Epidermal melanocyte (primary cell): ENCODE data around the gene RPP30.

Experiments used
- DNase-seq: peaks from one replicate; pipeline ENCODE4 v3.0.0; 2011; ENCODE audit warnings: low spot score; ENCODE audit not compliant: insufficient read length

Gene RPP30

DNA sequence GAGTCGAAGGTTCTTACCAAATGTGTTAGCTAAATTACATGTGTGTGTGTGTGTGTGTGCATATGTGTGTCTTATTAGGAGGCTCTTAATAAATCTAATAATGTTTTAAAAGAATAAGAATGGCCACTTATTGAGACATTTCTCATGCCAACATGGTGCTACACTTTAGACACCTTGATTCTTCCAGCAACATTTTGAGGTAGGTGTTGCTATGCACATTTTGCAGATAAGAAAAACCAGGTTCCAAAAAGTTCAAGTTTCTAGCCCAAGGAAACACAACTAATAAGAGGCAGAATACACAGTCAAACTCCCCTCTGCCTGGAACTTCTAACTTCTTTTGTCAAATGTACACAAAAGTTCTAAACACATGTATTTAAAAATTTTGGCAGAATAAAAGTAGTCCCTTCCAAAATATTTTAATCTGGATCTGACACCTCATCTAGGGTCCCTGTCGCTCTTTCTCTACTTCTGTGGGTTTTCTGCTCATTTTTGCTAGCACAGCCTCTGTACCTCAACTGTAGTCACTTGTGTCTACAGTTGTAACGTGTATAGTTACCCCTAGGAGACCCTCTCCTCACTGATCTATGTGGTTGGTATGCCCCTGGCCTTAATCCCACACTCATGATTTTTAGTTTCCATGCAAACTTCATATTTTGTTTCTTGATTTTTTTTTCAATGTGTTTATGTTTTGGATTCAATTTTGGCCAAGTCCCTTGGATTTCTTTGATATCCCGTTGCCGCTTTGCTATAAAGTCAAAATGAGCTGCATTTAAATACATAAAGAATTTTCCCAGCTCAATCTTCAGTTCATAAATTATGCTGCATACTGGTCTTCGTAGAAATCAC, 44.8 kb downstream of the RPP30 start:
- no peak for DNase-seq

DNA sequence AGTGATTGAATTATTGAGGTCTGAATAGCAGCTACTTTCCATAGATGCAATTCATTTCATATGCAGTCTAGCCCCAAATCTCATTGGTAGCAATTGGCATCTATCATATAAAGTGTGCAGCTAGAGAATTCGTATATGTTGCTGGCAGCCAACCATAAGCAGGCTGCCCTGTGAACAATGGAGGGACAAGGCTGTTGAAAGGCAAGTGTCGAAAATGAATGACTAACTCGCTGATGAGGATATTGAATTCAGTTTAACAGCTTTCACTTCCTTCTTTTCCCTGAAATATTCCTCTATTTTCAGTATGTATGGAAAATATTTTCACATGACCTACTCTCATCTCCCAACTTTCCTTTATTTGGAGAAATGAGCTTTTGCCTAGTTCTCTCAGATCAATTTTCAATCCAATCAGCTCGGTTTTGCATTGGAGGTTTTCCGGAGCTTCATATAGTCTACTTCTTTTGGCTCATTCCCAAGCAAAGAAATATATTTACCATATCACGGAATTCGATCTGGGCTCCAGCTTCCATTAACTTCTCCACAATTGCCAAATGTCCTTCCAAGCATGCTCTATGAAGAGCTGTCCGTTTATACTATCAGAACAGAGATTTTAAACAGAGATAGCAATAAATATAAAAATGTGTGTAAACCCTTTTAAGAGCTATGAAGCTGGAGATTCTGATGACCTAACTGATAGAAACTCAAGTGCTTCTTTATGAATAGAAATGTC, 45.6 kb downstream of the RPP30 start:
- no peak for DNase-seq

DNA sequence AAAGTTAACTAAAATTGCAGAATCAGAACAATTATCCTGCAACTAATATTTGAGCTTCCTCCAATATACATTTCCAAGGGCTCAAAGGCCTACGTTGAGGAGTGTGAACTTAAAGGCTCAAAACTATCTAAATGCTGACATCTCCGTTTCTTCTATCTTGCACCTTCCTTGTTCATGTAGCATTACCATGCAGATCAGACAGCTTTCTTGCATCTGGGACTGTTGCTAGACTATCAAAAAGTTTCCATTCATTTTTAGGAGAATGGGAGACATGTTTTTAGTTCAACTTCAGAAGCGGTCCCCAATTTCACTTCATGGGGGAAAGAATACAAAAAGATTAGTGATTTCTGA, 46.2 kb downstream of the RPP30 start:
- DNase-seq = no peak

DNA sequence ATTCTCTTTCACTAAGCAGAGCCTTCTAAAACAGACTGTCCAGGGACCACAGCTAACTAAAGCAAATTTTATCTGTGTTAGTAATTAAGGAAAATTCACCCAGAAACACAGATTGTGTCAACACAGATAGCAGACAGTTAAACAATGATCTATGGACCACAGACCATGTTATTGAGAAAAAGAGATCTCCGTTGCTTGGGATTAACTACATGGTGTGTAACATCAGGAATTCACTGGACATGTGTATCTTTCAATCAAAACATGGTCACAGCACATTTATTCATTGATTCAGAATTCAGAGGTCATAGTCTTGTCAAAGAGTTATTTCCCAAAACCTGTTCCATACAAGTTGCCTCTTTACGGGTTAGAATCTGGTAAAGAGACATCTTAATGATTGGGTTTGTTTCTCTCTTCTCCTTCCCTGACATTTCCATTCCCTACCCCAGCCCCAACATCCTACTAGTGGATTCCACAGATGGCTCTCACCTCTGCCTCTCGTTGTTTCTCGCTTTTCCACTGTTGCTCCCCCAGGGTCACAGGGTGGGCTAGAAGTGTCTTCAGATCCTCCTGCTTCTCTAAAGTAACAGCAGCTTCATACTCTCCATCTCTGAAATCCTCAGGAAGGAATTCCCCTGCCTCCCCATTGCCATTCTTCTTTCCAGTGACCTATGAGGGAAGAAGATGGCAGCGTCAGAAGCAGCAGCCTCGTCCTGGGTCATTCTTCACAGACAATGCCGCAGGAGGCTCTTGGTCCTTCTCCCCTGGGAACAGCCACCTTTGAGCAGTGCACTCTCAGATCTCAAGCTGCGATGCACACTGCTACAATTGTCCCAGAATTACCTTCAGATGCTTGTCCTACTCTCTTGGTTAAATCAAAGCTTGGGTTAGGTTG, 48.2 kb downstream of the RPP30 start:
- DNase-seq = no peak

DNA sequence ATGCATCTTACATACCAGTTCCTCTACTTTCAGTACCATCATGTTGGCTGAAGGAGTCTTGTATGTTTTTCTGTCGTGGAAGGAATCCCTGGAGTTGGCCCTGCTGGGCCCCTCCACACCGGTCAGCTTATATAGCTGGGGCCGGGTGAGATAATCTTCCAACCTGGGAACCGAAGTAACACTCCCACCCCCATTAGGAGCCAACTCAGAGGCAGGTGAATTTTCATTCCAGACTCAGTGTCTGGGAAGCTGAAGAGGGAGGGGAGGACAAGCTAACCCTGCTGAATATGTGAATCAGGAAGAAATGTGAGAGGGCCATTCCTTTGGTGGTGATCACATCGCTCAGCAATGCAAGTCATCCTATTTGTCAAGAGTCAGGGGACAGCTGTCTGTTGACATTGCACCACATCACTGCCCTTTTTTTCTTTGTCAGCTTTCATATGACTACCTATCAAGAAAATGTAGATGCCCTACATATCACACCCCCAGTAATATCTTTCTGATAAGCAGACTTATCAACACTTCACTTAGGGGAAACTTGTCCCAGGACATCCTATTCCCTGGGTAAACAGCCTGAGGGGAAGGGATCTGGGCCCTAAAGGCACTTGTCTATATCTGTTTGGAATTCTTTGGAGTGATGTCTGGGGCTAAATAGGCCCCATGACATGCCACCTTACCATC, 49.4 kb downstream of the RPP30 start, which contains the start of gene ANKRD1:
Gene ANKRD1, minus strand, starts transcription at position 102 of the 681 bp plus-strand sequence. Its CDS starts 60 bp downstream, at position 42.
- no peak for DNase-seq

DNA sequence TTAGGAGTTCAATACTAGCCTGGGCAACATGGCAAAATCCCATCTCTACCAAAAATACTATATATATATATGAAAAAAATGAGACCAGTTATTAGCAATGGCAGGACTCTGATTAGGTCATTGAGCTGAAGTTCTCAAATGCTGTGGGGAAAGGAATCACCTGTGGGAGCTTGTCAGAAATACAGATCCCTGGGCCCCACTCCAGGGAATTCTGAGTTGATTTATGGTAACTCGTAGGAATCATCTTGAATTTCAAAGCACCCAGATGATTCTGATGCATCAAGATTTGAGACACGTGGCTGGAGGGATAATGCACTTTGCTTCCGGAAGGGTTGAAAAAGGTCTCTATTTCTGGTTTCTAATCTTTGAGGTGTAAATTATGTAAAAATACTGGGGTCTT, 50.1 kb downstream of the RPP30 start:
- no peak for DNase-seq

DNA sequence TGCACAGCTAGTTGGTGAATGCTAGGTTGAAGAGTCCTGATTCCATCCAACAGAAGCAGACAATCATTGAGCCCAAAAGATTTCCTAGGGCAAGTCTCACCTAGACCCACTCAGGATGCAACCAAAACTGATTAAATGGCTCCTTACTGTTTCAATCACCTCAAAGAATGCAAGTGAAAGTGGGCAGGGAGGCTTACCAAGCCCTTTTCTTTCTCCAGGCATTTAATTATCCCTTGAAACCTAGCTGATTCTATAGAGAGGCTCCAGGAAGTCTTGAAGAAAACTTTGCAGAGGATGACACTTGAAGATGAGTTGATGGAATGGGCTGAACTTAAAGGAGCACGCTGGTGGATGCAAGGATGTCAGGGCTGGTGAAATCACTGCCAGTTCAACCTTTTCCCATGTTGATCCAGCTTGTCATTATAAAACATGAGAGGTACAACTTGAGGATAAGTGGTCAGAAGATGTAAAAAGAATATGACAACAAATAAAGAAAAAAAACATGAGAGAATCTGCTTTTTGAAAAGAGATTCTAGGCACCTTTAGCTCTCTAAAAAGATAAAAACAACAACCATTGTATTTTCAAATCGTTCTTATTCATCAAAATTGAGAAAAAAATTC, 51.4 kb downstream of the RPP30 start:
- no peak for DNase-seq

DNA sequence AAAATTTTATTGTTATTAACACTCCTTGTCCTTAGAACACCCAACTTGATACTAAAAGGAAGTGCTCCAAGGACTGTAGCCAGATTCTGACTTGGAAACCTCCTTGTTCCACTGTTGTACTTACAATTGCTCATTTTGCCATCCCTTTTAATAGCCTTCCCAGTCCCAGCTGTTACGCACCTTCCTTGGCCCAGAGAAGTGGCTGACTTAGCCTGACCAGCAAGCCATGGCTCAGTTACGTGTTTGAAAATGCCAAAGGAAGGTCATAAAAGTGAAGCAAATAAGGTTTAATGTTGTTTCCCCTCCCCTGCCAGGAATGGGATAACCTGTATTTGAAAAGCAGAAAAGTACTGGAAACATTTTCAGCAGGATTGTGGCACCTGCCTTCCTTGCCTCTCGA, 52.8 kb downstream of the RPP30 start:
- DNase-seq = no peak

DNA sequence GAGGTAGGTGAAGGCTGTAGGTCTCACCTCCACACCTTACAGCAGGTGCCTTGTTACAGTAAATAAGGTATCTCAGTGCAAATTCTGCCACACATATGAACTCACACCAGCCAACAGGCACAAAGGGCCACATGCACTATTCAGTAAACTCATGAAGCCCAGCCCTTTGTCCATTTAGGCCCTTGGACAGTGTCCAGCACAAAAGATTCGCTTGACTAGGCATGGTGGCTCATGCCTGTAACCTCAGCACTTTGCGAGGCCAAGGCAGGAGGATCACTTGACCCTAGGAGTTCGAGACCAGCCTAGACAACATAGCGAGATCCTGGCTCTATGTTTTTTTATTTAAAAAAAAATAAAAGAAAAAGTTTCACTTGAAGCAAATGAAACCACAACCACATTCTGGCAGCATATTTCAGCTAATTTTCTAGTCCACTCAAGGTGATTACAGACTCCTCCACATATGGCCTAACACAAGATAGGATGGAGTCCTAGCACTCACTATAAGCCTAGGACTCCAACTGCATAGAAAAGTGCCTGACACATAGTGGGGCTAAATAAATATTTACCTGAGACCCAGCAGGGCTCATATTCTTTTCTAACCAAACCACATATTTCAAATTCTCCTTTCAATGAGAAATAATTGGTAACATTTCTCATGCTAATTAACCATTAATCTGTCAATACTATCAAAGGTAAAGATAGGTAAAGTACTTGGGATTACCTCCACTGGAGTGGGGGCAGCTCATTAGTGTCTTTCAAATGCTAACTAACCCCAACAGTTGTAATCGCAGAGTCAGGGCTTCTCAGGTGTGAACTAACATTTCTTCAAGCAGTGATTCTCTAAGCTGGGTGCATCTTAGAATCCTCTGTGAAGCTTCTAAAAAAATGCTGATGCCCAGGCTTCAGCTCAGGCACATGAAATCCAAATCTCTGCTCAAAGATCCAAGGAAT, 53.6 kb downstream of the RPP30 start:
- no peak for DNase-seq

DNA sequence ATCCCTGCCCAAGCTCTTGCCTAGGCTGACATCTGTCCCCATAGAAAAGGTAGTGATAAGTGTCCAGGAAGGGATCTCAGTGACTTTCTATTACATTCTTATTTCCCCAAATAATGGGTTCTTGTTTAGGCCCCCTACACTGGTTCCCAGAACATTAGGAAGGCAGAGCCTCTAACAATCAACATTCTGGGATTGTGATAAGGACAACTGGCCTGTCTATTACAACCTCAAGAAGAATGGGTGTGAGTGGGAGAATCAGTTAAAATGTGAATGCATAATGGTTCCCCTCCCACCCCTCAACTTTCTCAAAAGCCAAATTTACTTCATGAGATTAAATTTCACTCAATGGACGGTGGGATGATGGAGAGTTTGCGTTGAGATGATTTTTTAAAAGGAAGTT, 55.5 kb downstream of the RPP30 start:
- DNase-seq = no peak

DNA sequence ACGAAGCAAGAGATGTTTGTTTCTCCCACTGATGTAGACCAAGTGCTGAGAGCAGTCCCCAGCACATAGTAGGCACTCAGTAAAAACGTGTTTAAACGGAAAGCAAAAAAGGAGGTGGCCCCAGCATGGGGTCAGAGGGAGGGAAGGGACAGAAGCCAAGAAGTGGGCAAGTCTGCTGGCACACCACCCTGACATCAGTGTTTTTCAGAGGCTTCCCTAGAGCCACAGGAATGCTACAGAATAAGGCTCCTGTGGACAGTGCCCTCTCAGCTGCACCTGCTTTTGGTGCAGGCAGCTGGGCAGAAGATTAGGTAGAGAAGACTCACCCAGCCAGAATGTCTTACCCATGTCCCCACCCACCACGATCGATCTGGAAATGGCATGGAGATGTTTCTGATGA, 57.4 kb downstream of the RPP30 start:
- DNase-seq = no peak

DNA sequence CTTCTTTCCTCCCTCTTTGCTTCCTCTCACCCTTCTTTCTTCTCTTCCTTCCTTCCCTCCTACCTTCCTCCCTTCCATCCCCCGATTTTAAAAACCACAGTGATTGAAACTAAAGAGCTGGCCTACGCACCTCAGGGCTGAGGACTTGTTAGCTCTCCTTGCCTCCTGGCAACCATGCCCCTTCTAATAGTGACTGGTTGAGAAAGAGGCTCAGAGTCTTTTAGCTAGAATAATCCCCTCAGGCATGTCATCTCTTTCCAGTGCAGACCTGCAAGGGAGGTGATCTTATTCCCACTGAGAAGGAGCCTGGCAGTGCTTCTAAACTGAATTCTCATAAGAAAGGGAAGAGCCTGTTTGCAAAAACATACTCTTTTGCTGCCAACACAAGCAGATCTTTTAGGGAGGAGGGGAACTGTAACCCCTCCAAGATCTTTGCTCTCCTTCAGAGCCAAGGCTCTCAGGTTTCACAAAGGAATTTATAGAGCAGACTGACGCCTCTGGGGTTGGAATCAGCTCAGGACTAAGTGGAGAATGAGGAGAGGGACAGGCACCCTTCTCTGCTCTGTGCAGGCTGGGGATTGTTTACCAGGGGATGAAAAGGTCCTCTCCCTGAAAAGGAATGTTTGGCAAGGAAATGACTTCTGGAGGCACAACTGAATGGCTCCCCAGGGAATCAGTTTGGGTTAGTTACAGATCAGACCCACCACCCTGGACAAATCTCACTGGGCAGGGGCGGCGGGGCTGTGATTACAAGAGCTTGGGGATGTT, 58.5 kb downstream of the RPP30 start:
- DNase-seq = no peak

DNA sequence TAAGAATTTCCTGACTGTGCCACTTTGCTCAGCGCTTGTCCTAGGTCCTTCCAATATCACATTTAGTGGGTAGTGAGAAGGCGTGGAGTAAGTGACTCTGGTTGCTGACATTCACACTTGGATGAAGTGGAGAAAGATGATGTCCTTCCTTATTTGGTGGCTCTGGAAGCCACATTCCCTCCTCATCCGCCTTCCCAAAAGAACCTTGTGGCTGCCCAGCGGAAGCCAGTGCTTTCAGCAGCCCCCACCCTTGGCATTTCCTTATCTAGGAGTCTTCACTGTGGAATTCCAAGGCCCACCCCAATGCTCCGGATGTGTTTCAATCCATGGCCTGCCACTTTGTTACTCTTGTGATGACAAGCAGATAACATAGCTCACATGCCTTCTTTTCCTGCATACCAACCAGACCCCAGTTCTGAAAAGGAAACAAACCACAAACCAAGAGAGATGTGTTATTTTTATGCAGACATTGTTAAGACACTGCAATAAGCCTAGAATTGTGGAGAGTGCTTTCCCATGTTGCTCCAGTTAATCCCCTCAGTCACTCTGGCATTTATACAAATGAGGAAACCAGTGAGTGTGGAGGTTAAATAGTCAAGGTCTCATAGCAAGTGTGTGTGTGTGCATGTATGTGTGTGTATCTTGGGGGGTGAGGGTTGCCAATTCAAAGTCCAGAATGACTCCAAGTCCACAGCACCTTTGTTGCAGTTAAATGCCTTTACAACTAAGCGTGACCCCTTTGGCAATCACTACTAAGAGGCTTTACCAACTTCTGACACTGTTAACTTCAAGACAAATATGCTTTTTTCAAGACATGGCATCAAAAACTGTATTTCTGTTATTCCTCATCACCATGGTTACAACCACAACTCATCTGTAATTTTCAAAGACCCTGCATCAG, 59.4 kb downstream of the RPP30 start:
- DNase-seq = no peak

DNA sequence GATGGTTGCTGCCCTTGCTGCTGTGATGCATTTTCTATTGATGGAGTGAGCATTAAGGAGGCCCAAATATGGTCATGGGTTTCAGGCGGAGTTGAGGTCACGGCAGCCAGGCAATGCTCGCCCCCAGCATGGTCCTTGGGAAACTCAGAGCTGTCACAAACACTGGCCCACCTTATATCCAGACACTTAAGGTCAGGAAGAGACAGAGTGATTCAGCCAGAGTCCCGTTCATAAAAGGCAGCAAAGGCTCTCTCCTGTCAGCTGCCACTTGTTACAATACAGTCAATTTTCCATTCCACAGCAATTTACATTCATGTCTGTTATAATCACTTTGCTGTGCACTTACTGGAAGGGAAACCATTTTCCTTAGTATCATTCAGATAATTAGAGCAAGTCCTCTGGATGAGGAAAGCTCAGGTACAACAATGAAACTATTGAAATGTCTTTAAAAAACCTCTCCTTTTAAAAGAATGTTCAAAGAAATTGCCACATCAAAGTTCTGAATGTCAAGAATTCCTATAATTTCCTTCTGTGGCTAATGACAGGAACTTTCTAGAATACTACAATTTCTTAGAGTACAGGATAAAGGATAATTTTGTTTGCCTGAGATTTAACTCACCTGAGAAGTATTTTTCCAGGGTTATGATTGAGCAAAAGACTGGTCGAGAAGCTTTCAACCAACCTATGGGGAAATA, 64.0 kb downstream of the RPP30 start:
- DNase-seq = no peak

DNA sequence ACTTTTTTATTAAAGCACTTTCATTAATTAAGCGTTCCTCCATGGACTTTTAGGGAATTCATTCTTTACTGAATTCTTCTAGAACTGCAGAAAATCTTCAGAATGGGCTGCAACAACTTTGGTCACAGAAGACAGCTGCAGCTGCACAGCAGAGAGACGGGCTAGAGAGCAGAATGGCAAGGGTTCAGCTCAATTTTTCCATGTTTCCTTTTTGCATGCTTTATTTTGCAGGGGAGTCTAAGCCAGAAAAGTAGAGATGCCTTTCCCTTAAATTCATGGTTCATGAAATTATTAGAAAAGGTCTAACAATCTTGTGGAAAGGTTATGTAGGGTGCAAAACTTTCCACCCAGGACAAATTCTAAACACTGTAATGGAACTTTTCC, 64.5 kb downstream of the RPP30 start:
- DNase-seq = no peak

DNA sequence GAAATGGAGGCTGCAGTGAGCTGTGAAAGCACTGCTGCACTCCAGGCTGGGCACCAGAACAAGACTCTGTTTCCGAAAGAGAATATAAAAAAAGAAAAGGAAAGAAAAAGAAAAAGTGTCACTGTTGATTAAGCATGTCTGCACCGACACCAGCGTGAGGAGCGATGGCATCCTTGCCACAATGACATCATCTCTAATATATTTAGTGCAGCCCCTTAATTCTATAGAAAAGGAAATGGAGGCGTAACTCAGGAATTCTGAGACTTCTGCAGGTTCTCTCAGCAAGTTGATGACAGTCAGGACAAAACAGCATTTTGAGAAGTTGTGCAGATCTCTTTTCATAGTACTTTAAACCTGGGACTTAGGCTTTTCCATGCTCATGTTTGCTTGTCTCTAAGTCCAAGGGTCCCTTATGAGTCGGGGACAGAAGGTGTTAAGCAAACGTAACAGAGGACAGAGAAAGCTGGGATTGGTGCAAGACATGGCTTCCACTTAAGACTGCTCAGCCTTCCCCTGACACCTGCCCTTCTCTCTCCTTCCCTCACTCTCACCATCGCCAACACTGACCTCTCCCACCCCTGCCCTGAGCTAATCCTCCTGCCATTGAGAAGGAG, 66.0 kb downstream of the RPP30 start:
- no peak for DNase-seq

DNA sequence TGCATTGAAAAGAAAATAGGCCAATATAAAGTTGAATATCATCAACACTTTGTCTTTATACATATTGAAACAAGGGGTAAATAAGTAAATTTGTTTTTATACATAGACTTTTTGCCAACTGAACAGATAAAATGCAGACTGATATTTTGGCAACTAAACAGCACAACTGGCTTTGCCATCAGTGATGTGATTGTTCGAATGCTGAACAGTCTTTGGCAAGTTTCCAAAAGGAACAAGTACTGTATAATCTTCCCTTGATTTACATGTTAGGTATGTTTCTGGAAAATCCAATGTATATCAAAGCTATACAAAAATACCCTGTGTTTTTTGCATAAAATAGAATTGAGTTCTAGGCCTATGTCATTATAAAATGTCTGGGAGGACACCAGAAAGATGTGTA, 67.3 kb downstream of the RPP30 start:
- DNase-seq = no peak
